ENCODE data around the gene ST3GAL4. TPM values are rescaled to one million over a fixed set of nuclear protein-coding genes. Genes with fewer than 3 reads are reported as not detected.

Gene ST3GAL4
- total RNA-seq, 1 experiment from 2014 or later: 11.2 TPM

DNA sequence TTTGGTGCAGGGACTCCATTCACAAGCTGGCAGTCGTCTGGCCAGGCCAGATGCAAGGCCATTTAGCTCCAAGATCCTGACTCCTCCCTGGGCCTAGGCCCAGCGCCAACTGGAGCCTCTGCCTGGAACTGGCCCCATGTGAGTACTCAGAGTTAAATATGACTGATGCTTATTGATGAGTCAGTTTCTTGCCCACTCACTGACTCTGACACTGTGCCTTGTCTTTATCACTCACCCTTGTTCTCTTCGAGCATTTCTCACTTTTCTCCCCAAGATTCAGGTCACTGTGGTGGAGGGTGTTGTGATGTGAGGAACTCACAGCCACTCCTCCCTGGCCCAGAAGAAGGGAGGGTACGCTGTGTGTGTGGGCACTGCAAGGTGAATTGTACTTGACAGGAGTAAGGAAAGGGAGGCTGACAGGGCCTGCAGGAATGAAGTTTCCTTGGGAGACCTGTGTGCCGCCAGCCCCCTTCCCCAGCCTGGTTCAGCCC lies 23.2 kb upstream of the ST3GAL4 start:
- DNase-seq: no peak
- POLR2A ChIA-PET: no interaction called here
- Mint-ChIP-seq H3K4me1 (ENCODE audit: low read depth, unreplicated experiment) (peaks cover 11% of the 10 kb centered on the region), H3K4me3 (ENCODE audit: unreplicated experiment) (no peak overlapping the region), H3K27me3 (ENCODE audit: insufficient read depth, unreplicated experiment) (no peaks in the 10 kb centered on the region), H3K27ac (ENCODE audit: unreplicated experiment) (no peak overlapping the region), H3K36me3 (ENCODE audit: insufficient read depth, unreplicated experiment) (peaks cover 5% of the 10 kb centered on the region), H3K9me3 (ENCODE audit: unreplicated experiment) (no peaks in the 10 kb centered on the region)
- intact Hi-C loops (cut with micrococcal nuclease; ENCODE audit: unreplicated experiment): no loop called here
- H3K4me3 ChIP-seq (ENCODE audit: low read depth, low read length): no peak overlapping the region
- H3K27me3 ChIP-seq (replicated peaks; ENCODE audit: control insufficient read depth, insufficient read depth, low read length): no peaks in the 10 kb centered on the region
- CTCF ChIA-PET: no interaction called here
- no peak for TF ChIP-seq CTCF (IDR thresholded peaks at IDR 0.05; ENCODE audit: insufficient read depth in 1 of 2, low read depth in 1 of 2, low read length in 1 of 2, severe bottlenecking in 1 of 2, unreplicated experiment in 1 of 2)
- no TSS peak for BruUV-seq (replicated peaks)
- peaks cover 1% of the 10 kb centered on the region; the same call in 1 of the 2 replicates for H3K36me3 ChIP-seq (ENCODE audit: control insufficient read depth, insufficient read depth, low read length)
- no peaks in the 10 kb centered on the region for H3K9me3 ChIP-seq
- H3K4me1 ChIP-seq: peaks cover 15% of the 10 kb centered on the region; the same call in 1 of the 2 replicates

DNA sequence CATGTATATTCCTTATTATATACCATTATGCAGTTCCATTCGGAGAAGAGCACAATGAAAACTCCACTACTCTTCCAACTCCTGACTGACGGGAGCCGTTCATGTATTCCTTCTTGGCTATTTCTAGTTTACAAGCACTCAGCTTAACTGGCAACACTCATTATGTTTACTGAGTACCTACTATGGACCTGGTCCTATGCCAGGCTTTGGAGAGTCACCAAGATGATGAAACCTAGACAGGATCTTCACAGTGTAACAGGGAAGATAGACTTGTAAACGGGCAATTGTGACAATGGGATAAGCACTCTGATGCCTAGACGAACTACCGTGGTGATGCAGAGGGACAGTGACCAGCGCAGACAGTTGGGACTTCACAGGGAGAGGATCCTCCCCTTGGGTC lies 22.3 kb upstream of the ST3GAL4 start:
- no peak for DNase-seq
- peaks cover 11% of the 10 kb centered on the region for H3K4me1 Mint-ChIP-seq (ENCODE audit: low read depth, unreplicated experiment)
- no TSS peak for BruUV-seq (replicated peaks)

More for the DNA sequence above, 22.3 kb upstream of the ST3GAL4 start:
- Histone ChIP-seq H3K9me3 (no peaks in the 10 kb centered on the region), H3K27me3 (replicated peaks; ENCODE audit: control insufficient read depth, insufficient read depth, low read length) (no peaks in the 10 kb centered on the region), H3K4me3 (ENCODE audit: low read depth, low read length) (no peak overlapping the region), H3K36me3 (ENCODE audit: control insufficient read depth, insufficient read depth, low read length) (peaks cover 1% of the 10 kb centered on the region; the same call in 1 of the 2 replicates), H3K4me1 (peaks cover 17% of the 10 kb centered on the region; the same call in 1 of the 2 replicates)
- H3K27me3 Mint-ChIP-seq (ENCODE audit: insufficient read depth, unreplicated experiment): no peaks in the 10 kb centered on the region
- no peak overlapping the region for H3K4me3 Mint-ChIP-seq (ENCODE audit: unreplicated experiment)
- CTCF ChIA-PET: interaction anchor here (1.2 kb wide), 1 partner anchor 22 kb away, joined by 3 read pairs; no protein-coding TSS in a partner anchor
- H3K36me3 Mint-ChIP-seq (ENCODE audit: insufficient read depth, unreplicated experiment): peaks cover 5% of the 10 kb centered on the region
- no peaks in the 10 kb centered on the region for H3K9me3 Mint-ChIP-seq (ENCODE audit: unreplicated experiment)
- POLR2A ChIA-PET: interaction anchor here (0.6 to 0.7 kb wide), 2 partner anchors 16 to 131 kb away, joined by 3 read pairs; no protein-coding TSS in a partner anchor
- TF ChIP-seq CTCF (IDR thresholded peaks at IDR 0.05; ENCODE audit: insufficient read depth in 1 of 2, low read depth in 1 of 2, low read length in 1 of 2, severe bottlenecking in 1 of 2, unreplicated experiment in 1 of 2): no peak
- H3K27ac Mint-ChIP-seq (ENCODE audit: unreplicated experiment): no peak overlapping the region
- intact Hi-C loops (cut with micrococcal nuclease; ENCODE audit: unreplicated experiment): no loop called here
